H4 (cell line): ENCODE measurements around the gene BUD31. TPM values are rescaled to one million over a fixed set of nuclear protein-coding genes. Genes with fewer than 3 reads are reported as not detected.
"Not testable (repeated sequence)": the region's sequence is repeated elsewhere in the genome, so short reads cannot be mapped to it uniquely, and the experiment has no call there.

ENCODE experiments used
- DNase-seq: peaks from one replicate; pipeline ENCODE4 v3.0.0-alpha.2; 2015; ENCODE audit warnings: low spot score
- total RNA-seq: library from RNA; depleted of rRNA; stranded (reverse); fragments of >200 nt; shearing (Covaris generic); gene quantifications from 2 replicates; pipeline ENCODE4 v1.2.3, GENCODE V29; 2014; rRNA removed

Gene BUD31
- total RNA-seq, result 169 and 186 TPM in 2 replicates

GRCh38 chr7:99408379-99409191 lies at the start of gene BUD31, which contains the start of gene PDAP1:
Gene BUD31 (plus strand): TSS chr7:99408969. CDS start chr7:99411093, 2,124 bp downstream.
Gene PDAP1 (minus strand): TSS chr7:99408597. CDS start chr7:99408548, 49 bp downstream.
- peak; percentile 93 for DNase-seq

GRCh38 chr7:99359465-99360154 lies 49.2 kb upstream of the BUD31 start:
- DNase-seq, result no peak

GRCh38 chr7:99362801-99363200 lies 46.0 kb upstream of the BUD31 start:
- peak; percentile 80 for DNase-seq

- no peak for DNase-seq
Measured at GRCh38 chr7:99363286-99363685, 45.5 kb upstream of the BUD31 start.

GRCh38 chr7:99365318-99366141 lies 43.2 kb upstream of the BUD31 start:
- DNase-seq, result no peak

- no peak for DNase-seq
Measured at GRCh38 chr7:99366646-99367045, 42.1 kb upstream of the BUD31 start.

GRCh38 chr7:99368750-99369389 lies 39.9 kb upstream of the BUD31 start:
- no peak for DNase-seq

- peak; percentile 88 for DNase-seq
Measured at GRCh38 chr7:99369767-99370391, 38.9 kb upstream of the BUD31 start.

GRCh38 chr7:99371376-99371920 lies 37.3 kb upstream of the BUD31 start:
- DNase-seq, result no peak

GRCh38 chr7:99372275-99373090 lies 36.3 kb upstream of the BUD31 start:
- no peak for DNase-seq

GRCh38 chr7:99373091-99374066 lies 35.4 kb upstream of the BUD31 start:
- no peak for DNase-seq

GRCh38 chr7:99374111-99375064 lies 34.4 kb upstream of the BUD31 start, which contains the start of gene ARPC1B:
Gene ARPC1B (plus strand): TSS chr7:99374730. CDS start chr7:99385715, 10,985 bp downstream.
- DNase-seq, result peak; percentile 62

GRCh38 chr7:99375070-99375807 lies 33.5 kb upstream of the BUD31 start:
- DNase-seq, result peak; percentile 63

GRCh38 chr7:99379043-99379577 lies 29.7 kb upstream of the BUD31 start:
- peak; percentile 48 for DNase-seq

- not testable (repeated sequence) for DNase-seq
Measured at GRCh38 chr7:99379693-99380031, 29.1 kb upstream of the BUD31 start.

- DNase-seq, result no peak
Measured at GRCh38 chr7:99380032-99380822, 28.5 kb upstream of the BUD31 start.
